ENCODE measurements around the gene F10.

The F10 gene

GRCh38 chr13:113080361-113080831, 42.2 kb upstream of the F10 start:
- DNase-seq: no peak
- H3K27me3 ChIP-seq (ENCODE audit: insufficient read depth, low read depth, severe bottlenecking): no peaks in the 10 kb centered on the region
- no peak overlapping the region for H3K4me3 ChIP-seq (ENCODE audit: low read depth, low read length)
- H3K9me3 ChIP-seq (ENCODE audit: severe bottlenecking): no peaks in the 10 kb centered on the region
- no peak overlapping the region for H3K27ac ChIP-seq
- no peak for TF ChIP-seq CTCF (IDR thresholded peaks at IDR 0.05; ENCODE audit: low read depth, low read length)
- H3K36me3 ChIP-seq: peaks cover 73% of the 10 kb centered on the region

GRCh38 chr13:113080901-113081521, 41.6 kb upstream of the F10 start:
- Histone ChIP-seq H3K27ac (no peak overlapping the region; the same call in 1 of the 2 replicates), H3K27me3 (ENCODE audit: insufficient read depth, low read depth, severe bottlenecking) (no peaks in the 10 kb centered on the region)
- TF ChIP-seq CTCF (IDR thresholded peaks at IDR 0.05; ENCODE audit: low read depth, low read length): no peak

GRCh38 chr13:113082198-113083021, 40.2 kb upstream of the F10 start:
- DNase-seq: no peak
- H3K36me3 ChIP-seq: peaks cover 69% of the 10 kb centered on the region
- H3K27ac ChIP-seq: no peak overlapping the region
- H3K4me3 ChIP-seq (ENCODE audit: low read depth, low read length): no peak overlapping the region
- no peaks in the 10 kb centered on the region for H3K27me3 ChIP-seq (ENCODE audit: insufficient read depth, low read depth, severe bottlenecking)
- no peaks in the 10 kb centered on the region for H3K9me3 ChIP-seq (ENCODE audit: severe bottlenecking)
- no peak for TF ChIP-seq CTCF (IDR thresholded peaks at IDR 0.05; ENCODE audit: low read depth, low read length)

More at GRCh38 chr13:113080901-113081521, 41.6 kb upstream of the F10 start:
- Histone ChIP-seq H3K36me3 (peaks cover 69% of the 10 kb centered on the region), H3K9me3 (ENCODE audit: severe bottlenecking) (no peaks in the 10 kb centered on the region), H3K4me3 (ENCODE audit: low read depth, low read length) (no peak overlapping the region)
- DNase-seq: no peak

GRCh38 chr13:113083022-113083373, 39.6 kb upstream of the F10 start:
- no peak overlapping the region for H3K27ac ChIP-seq
- TF ChIP-seq CTCF (IDR thresholded peaks at IDR 0.05; ENCODE audit: low read depth, low read length): no peak
- no peak overlapping the region for H3K4me3 ChIP-seq (ENCODE audit: low read depth, low read length)
- no peaks in the 10 kb centered on the region for H3K27me3 ChIP-seq (ENCODE audit: insufficient read depth, low read depth, severe bottlenecking)
- DNase-seq: no peak
- no peaks in the 10 kb centered on the region for H3K9me3 ChIP-seq (ENCODE audit: severe bottlenecking)
- peaks cover 70% of the 10 kb centered on the region for H3K36me3 ChIP-seq

GRCh38 chr13:113083402-113084061, 39.1 kb upstream of the F10 start:
- DNase-seq: no peak
- no peak overlapping the region for H3K27ac ChIP-seq
- no peaks in the 10 kb centered on the region for H3K9me3 ChIP-seq (ENCODE audit: severe bottlenecking)
- H3K27me3 ChIP-seq (ENCODE audit: insufficient read depth, low read depth, severe bottlenecking): no peaks in the 10 kb centered on the region
- TF ChIP-seq CTCF (IDR thresholded peaks at IDR 0.05; ENCODE audit: low read depth, low read length): no peak
- H3K4me3 ChIP-seq (ENCODE audit: low read depth, low read length): no peak overlapping the region
- peaks cover 70% of the 10 kb centered on the region for H3K36me3 ChIP-seq

All from WERI-Rb-1 (cell line).